Progenitor cell of endocrine pancreas (in vitro differentiated cells): ENCODE results near the gene LRRC27. TPM values are rescaled to one million over a fixed set of nuclear protein-coding genes. Genes with fewer than 3 reads are reported as not detected.
"Not testable (repeated sequence)": the region's sequence is repeated elsewhere in the genome, so short reads cannot be mapped to it uniquely, and the experiment has no call there.

ENCODE experiments used
- DNase-seq: peaks from one replicate; pipeline ENCODE4 v3.0.0; 2021; ENCODE audit warnings: low spot score; ENCODE audit not compliant: unreplicated experiment
- H3K27ac Mint-ChIP-seq: 2 replicates; pipeline ENCODE4 v1.8.0; 2021; ENCODE audit warnings: mild to moderate bottlenecking, moderate library complexity, mixed read lengths
- H3K27me3 Mint-ChIP-seq: 2 replicates; pipeline ENCODE4 v1.8.0; 2021; ENCODE audit warnings: mixed read lengths
- H3K36me3 Mint-ChIP-seq: 2 replicates; pipeline ENCODE4 v1.8.0; 2022; ENCODE audit warnings: mixed read lengths; ENCODE audit not compliant: insufficient read depth
- H3K4me1 Mint-ChIP-seq: 2 replicates; pipeline ENCODE4 v1.8.0; 2021; ENCODE audit warnings: low read depth, mixed read lengths
- H3K4me3 Mint-ChIP-seq: 2 replicates; pipeline ENCODE4 v1.8.0; 2021; ENCODE audit warnings: low read depth, mild to moderate bottlenecking, moderate library complexity, mixed read lengths
- H3K9me3 Mint-ChIP-seq: 2 replicates; pipeline ENCODE4 v1.8.0; 2021; ENCODE audit warnings: low read depth, mixed read lengths
- CTCF ChIP-seq: fragments of 200-600 bp; sonication (generic); IDR thresholded peaks from one replicate; pipeline ENCODE4 v1.5.0; 2021; ENCODE audit warnings: antibody characterized with exemption, mild to moderate bottlenecking; ENCODE audit not compliant: unreplicated experiment
- total RNA-seq: library from RNA; stranded (reverse); gene quantifications from 2 replicates; pipeline ENCODE4 v1.2.1, GENCODE V29; 2021

The LRRC27 gene
- total RNA-seq, 1 donor from 2014 or later: 22.1 TPM

GRCh38 chr10:132349766-132350165 lies 17.8 kb downstream of the LRRC27 start:
- Mint-ChIP-seq H3K27ac (no peak overlapping the region), H3K9me3 (no peaks in the 10 kb centered on the region), H3K27me3 (no peaks in the 10 kb centered on the region), H3K36me3 (peaks cover 20% of the 10 kb centered on the region), H3K4me1 (peaks cover 1% of the 10 kb centered on the region), H3K4me3 (no peak overlapping the region)
- no peak for TF ChIP-seq CTCF
- DNase-seq: no peak

DNA sequence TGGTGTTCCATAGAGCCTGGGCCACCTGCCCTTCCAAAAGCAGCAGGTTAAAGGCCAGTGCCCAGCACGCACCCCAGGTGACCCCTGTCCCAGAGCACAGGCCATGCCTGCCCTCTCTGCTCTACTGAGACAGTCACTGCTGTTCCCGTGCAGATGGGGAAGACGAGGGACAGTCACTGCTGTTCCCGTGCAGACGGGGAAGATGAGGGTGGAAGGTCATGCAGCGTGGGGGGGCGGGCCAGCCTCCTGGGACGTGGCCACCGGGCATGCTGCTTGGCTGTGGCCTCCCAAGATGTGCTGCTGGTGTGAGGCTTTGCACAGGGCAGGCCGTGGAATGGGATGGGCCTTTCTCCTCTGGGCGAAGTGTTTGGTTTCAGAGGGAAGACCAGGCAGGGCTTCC lies 18.4 kb downstream of the LRRC27 start:
- H3K27ac Mint-ChIP-seq: no peak overlapping the region
- H3K36me3 Mint-ChIP-seq: peaks cover 17% of the 10 kb centered on the region
- no peak for DNase-seq
- H3K9me3 Mint-ChIP-seq: no peaks in the 10 kb centered on the region
- no peak for TF ChIP-seq CTCF
- peaks cover 1% of the 10 kb centered on the region for H3K4me1 Mint-ChIP-seq
- H3K4me3 Mint-ChIP-seq: no peak overlapping the region
- H3K27me3 Mint-ChIP-seq: no peaks in the 10 kb centered on the region

GRCh38 chr10:132350946-132351345 lies 19.0 kb downstream of the LRRC27 start:
- DNase-seq: no peak
- no peaks in the 10 kb centered on the region for H3K9me3 Mint-ChIP-seq
- no peak overlapping the region for H3K4me3 Mint-ChIP-seq
- peaks cover 1% of the 10 kb centered on the region for H3K4me1 Mint-ChIP-seq
- no peak overlapping the region for H3K27ac Mint-ChIP-seq
- TF ChIP-seq CTCF: no peak
- peaks cover 13% of the 10 kb centered on the region for H3K36me3 Mint-ChIP-seq
- H3K27me3 Mint-ChIP-seq: no peaks in the 10 kb centered on the region

GRCh38 chr10:132351611-132352010 lies 19.6 kb downstream of the LRRC27 start:
- peaks cover 1% of the 10 kb centered on the region for H3K4me1 Mint-ChIP-seq
- H3K27me3 Mint-ChIP-seq: no peaks in the 10 kb centered on the region
- H3K27ac Mint-ChIP-seq: no peak overlapping the region
- peaks cover 12% of the 10 kb centered on the region for H3K36me3 Mint-ChIP-seq
- no peaks in the 10 kb centered on the region for H3K9me3 Mint-ChIP-seq
- no peak for TF ChIP-seq CTCF
- no peak overlapping the region for H3K4me3 Mint-ChIP-seq
- DNase-seq: no peak

GRCh38 chr10:132352462-132353308 lies 20.7 kb downstream of the LRRC27 start:
- not testable (repeated sequence) for H3K4me1 Mint-ChIP-seq, H3K27ac Mint-ChIP-seq, H3K36me3 Mint-ChIP-seq, H3K4me3 Mint-ChIP-seq, H3K9me3 Mint-ChIP-seq, H3K27me3 Mint-ChIP-seq
- peak; percentile 73 for DNase-seq
- peak; percentile 72 for TF ChIP-seq CTCF
